GM18858 (cell line): ENCODE data around the gene CPHXL.

Experiments used
- ATAC-seq: cut with Tn5 transposase; IDR thresholded peaks from one replicate; pipeline ENCODE4 v1.9.1; 2021; ENCODE audit not compliant: unreplicated experiment

Gene CPHXL

GRCh38 chr16:75726390-75726789 is at the start of gene CPHXL:
Gene CPHXL, minus strand, starts transcription at chr16:75726490. Its CDS starts 48 bp downstream, at chr16:75726442.
- ATAC-seq: no peak

GRCh38 chr16:75774197-75774596 is 47.9 kb upstream of the CPHXL start:
- no peak for ATAC-seq

- ATAC-seq: no peak
Measured at GRCh38 chr16:75770051-75770450, 43.8 kb upstream of the CPHXL start.

GRCh38 chr16:75764154-75764768 is 38.0 kb upstream of the CPHXL start:
- ATAC-seq: peak; percentile 83

- ATAC-seq: no peak
Measured at GRCh38 chr16:75763204-75763603, 36.9 kb upstream of the CPHXL start.

- ATAC-seq: no peak
Measured at GRCh38 chr16:75762746-75763145, 36.5 kb upstream of the CPHXL start.

GRCh38 chr16:75761108-75761507 is 34.8 kb upstream of the CPHXL start:
- ATAC-seq: peak; percentile 3

- ATAC-seq: no peak
Measured at GRCh38 chr16:75760018-75760519, 33.8 kb upstream of the CPHXL start.

GRCh38 chr16:75758215-75758614 is 31.9 kb upstream of the CPHXL start:
- no peak for ATAC-seq

GRCh38 chr16:75754141-75754540 is 27.9 kb upstream of the CPHXL start:
- ATAC-seq: no peak

- no peak for ATAC-seq
Measured at GRCh38 chr16:75750528-75750927, 24.2 kb upstream of the CPHXL start.

GRCh38 chr16:75746359-75746758 is 20.1 kb upstream of the CPHXL start:
- ATAC-seq: no peak

GRCh38 chr16:75745823-75746222 is 19.5 kb upstream of the CPHXL start:
- peak; percentile 61 for ATAC-seq

- ATAC-seq: peak; percentile 75
Measured at GRCh38 chr16:75745242-75745641, 19.0 kb upstream of the CPHXL start.

GRCh38 chr16:75742424-75743047 is 16.2 kb upstream of the CPHXL start:
- no peak for ATAC-seq

GRCh38 chr16:75733305-75734211 is 7.3 kb upstream of the CPHXL start:
- ATAC-seq: no peak

- ATAC-seq: no peak
Measured at GRCh38 chr16:75732871-75733270, 6.6 kb upstream of the CPHXL start.

- no peak for ATAC-seq
Measured at GRCh38 chr16:75727221-75727620, 931 bp upstream of the CPHXL start.

- ATAC-seq: no peak
Measured at GRCh38 chr16:75718452-75718851, 7.8 kb downstream of the CPHXL start.

GRCh38 chr16:75714661-75715060 is 11.6 kb downstream of the CPHXL start:
- ATAC-seq: no peak

- ATAC-seq: no peak
Measured at GRCh38 chr16:75710344-75710743, 15.9 kb downstream of the CPHXL start.

- ATAC-seq: no peak
Measured at GRCh38 chr16:75703306-75703705, 23.0 kb downstream of the CPHXL start.
